ENCODE data around the gene S100A14. TPM values are rescaled to one million over a fixed set of nuclear protein-coding genes. Genes with fewer than 3 reads are reported as not detected.

Gene S100A14
- total and polyA plus RNA-seq, 9 of the 15 experiments (the other 6 are each of a cell fraction or from before 2014, with no cell fraction given): 0.10 to 0.64 (median 0.24) TPM; not detected in 3

- TF ChIP-seq, protein P1, sequence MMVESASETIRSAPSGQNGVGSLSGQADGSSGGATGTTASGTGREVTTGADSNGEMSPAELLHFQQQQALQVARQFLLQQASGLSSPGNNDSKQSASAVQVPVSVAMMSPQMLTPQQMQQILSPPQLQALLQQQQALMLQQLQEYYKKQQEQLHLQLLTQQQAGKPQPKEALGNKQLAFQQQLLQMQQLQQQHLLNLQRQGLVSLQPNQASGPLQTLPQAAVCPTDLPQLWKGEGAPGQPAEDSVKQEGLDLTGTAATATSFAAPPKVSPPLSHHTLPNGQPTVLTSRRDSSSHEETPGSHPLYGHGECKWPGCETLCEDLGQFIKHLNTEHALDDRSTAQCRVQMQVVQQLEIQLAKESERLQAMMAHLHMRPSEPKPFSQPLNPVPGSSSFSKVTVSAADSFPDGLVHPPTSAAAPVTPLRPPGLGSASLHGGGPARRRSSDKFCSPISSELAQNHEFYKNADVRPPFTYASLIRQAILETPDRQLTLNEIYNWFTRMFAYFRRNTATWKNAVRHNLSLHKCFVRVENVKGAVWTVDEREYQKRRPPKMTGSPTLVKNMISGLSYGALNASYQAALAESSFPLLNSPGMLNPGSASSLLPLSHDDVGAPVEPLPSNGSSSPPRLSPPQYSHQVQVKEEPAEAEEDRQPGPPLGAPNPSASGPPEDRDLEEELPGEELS (CRISPR knock-in tag; IDR thresholded peaks at IDR 0.05; ENCODE audit: borderline replicate concordance): peak; percentile 69; the same call in 1 of the 2 replicates
- TF ChIP-seq, protein P2, sequence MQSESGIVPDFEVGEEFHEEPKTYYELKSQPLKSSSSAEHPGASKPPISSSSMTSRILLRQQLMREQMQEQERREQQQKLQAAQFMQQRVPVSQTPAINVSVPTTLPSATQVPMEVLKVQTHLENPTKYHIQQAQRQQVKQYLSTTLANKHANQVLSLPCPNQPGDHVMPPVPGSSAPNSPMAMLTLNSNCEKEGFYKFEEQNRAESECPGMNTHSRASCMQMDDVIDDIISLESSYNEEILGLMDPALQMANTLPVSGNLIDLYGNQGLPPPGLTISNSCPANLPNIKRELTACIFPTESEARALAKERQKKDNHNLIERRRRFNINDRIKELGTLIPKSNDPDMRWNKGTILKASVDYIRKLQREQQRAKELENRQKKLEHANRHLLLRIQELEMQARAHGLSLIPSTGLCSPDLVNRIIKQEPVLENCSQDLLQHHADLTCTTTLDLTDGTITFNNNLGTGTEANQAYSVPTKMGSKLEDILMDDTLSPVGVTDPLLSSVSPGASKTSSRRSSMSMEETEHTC (IDR thresholded peaks at IDR 0.05): no peak
- TF ChIP-seq, protein P3, sequence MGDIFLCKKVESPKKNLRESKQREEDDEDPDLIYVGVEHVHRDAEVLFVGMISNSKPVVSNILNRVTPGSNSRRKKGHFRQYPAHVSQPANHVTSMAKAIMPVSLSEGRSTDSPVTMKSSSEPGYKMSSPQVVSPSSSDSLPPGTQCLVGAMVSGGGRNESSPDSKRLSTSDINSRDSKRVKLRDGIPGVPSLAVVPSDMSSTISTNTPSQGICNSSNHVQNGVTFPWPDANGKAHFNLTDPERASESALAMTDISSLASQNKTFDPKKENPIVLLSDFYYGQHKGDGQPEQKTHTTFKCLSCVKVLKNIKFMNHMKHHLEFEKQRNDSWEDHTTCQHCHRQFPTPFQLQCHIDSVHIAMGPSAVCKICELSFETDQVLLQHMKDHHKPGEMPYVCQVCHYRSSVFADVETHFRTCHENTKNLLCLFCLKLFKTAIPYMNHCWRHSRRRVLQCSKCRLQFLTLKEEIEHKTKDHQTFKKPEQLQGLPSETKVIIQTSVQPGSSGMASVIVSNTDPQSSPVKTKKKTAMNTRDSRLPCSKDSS (IDR thresholded peaks at IDR 0.05; ENCODE audit: low read depth, partially characterized antibody): no peak
- TF ChIP-seq SAP30 (IDR thresholded peaks at IDR 0.05; ENCODE audit: borderline replicate concordance, insufficient read depth, low read depth, low read length, poor library complexity, severe bottlenecking) (peak; percentile 68), ZZZ3 (IDR thresholded peaks at IDR 0.05) (peak; percentile 81; the same call in 1 of the 2 replicates), LCOR (CRISPR knock-in tag; IDR thresholded peaks at IDR 0.05) (peak; percentile 86; the same call in 1 of the 2 replicates), ETV5 (CRISPR knock-in tag; IDR thresholded peaks at IDR 0.05; ENCODE audit: low read depth) (peak; percentile 80), ZNF644 (tag; IDR thresholded peaks at IDR 0.05; ENCODE audit: low read depth) (peak; percentile 37; the same call in 1 of the 2 replicates), ZNF224 (CRISPR knock-in tag; IDR thresholded peaks at IDR 0.05) (no peak), ZBTB17 (CRISPR knock-in tag; IDR thresholded peaks at IDR 0.05) (no peak; the same call in 1 of the 2 replicates), PCBP1 (IDR thresholded peaks at IDR 0.05; ENCODE audit: low read depth, low read length, poor library complexity, severe bottlenecking) (peak; percentile 75), ZNF408 (CRISPR knock-in tag; IDR thresholded peaks at IDR 0.05; ENCODE audit: low read depth) (no peak), ZNF212 (CRISPR knock-in tag; IDR thresholded peaks at IDR 0.05) (no peak), SMARCA4 (IDR thresholded peaks at IDR 0.05) (0 out of 2 replicates have a peak, but pooled peaks have one; percentile 14), ZBTB7A (IDR thresholded peaks at IDR 0.05; ENCODE audit: borderline replicate concordance, control insufficient read depth, low read depth, low read length) (peak; percentile 78; the same call in 1 of the 2 replicates), ZNF324 (CRISPR knock-in tag; IDR thresholded peaks at IDR 0.05) (no peak), ZNF766 (CRISPR knock-in tag; conservative IDR thresholded peaks at IDR 0.05) (peak; percentile 81), SMARCA5 (IDR thresholded peaks at IDR 0.05) (0 out of 2 replicates have a peak, but pooled peaks have one; percentile 57), TEAD1 (CRISPR knock-in tag; IDR thresholded peaks at IDR 0.05) (peak in 1 of 2 experiments; percentile 66; a peak in 2 of 4 replicates), FOXA3 (CRISPR knock-in tag; conservative IDR thresholded peaks at IDR 0.05 in 1 of 2, IDR thresholded peaks at IDR 0.05 in 1 of 2) (peak in 1 of 2 experiments; percentile 88; a peak in 2 of 4 replicates), CREB1 (IDR thresholded peaks at IDR 0.05) (peak; percentile 83), CREB1 (CRISPR knock-in tag; IDR thresholded peaks at IDR 0.05) (peak; percentile 82)
These were observed 17.9 kb upstream of the S100A14 start, which contains the start of gene CHTOP (continued) for GRCh38 chr1:153633754-153634665.

Data from K562 (cell line).